ENCODE data around the gene C1QTNF8. TPM values are rescaled to one million over a fixed set of nuclear protein-coding genes. Genes with fewer than 3 reads are reported as not detected.

C1QTNF8 gene
- total RNA-seq, 4 donors from 2014 or later, result not detected

DNA sequence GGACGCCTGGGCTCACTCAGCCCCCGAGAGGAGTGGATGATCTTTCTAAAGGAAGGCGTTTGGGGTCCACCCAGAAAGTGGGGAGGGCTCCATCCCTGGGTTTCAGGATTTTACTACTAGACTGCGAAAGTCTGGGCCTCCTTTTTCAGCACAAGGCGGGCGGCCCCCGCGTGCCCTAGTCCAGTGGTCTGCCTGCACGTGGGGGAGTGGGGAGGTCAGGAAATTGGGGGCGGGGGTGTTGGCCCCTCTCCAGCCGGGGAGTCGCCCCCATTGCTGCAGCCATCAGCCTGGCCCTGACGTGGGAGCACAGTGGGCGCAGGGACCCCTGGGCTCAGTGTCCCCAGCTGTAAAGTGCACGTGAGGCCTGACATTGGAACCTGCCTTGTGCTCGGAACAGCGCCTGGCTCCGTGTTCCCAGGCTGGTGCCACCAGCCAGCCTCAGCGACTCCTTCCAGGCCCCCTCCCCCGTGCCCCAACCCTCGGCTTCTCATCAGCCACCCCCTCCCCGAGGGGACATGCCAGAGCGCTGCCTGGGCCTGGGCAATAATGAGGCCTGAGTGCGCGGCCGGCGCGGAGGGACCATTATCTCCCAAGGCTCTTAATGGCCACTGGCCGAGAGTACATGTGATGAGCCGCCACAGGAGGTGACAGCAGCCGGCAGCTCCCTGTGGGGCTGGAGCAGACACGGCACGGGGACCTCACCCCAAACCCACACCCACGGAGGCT, 2.4 kb upstream of the C1QTNF8 start:
- no peak for DNase-seq (ENCODE audit: extremely low spot score)
- 80% methylated on average over 4 of the region's 34 CpGs for WGBS
- no peak overlapping the region for H3K27ac ChIP-seq (replicated peaks in 1 of 4)
- TF ChIP-seq POLR2AphosphoS5 (IDR thresholded peaks at IDR 0.05) (no peak), EP300 (IDR thresholded peaks at IDR 0.05) (no peak), POLR2A (IDR thresholded peaks at IDR 0.05; ENCODE audit: low read depth) (no peak), CTCF (IDR thresholded peaks at IDR 0.05) (no peak)
- no peaks in the 10 kb centered on the region for H3K9me3 ChIP-seq
- peaks cover 4 to 82% (median 18%) of the 10 kb centered on the region in 4 donors for H3K27me3 ChIP-seq
- H3K36me3 ChIP-seq, result no peaks in the 10 kb centered on the region
- intact Hi-C loops (cut with DNase I), result no loop called here
- H3K4me1 ChIP-seq, result peaks cover 7 to 14% (median 12%) of the 10 kb centered on the region in 4 donors
- no peak overlapping the region for H3K4me3 ChIP-seq

DNA sequence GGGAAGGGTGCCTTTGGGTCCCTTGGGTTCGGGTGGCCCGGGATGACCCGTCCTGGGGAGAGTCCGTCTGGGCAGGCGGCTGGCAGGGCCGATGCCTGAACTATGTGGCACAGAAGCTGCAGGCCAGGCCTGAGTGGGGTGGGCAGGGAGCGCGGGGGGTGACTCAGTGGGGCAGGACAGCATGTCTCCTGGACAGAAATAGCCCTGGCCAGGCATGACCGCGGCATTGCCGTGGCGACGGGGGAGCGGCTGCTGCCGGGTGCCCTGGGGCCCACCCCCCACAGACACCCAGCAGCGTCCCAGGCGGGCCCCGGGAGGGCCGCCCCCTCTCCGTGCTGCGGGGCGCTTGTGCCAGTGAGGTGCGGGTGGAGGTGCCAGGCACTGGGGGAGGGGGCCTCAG, 1.8 kb upstream of the C1QTNF8 start:
- 81% methylated on average over 16 of the region's 23 CpGs for WGBS
- Histone ChIP-seq H3K27ac (replicated peaks in 1 of 4) (no peak overlapping the region), H3K4me1 (peaks cover 1 to 8% (median 7%) of the 10 kb centered on the region in 4 donors), H3K27me3 (peaks cover 4 to 76% (median 18%) of the 10 kb centered on the region in 4 donors), H3K4me3 (no peak overlapping the region), H3K9me3 (no peaks in the 10 kb centered on the region), H3K36me3 (no peaks in the 10 kb centered on the region)
- TF ChIP-seq POLR2AphosphoS5 (IDR thresholded peaks at IDR 0.05) (no peak), EP300 (IDR thresholded peaks at IDR 0.05) (no peak), CTCF (IDR thresholded peaks at IDR 0.05) (no peak), POLR2A (IDR thresholded peaks at IDR 0.05; ENCODE audit: low read depth) (no peak)
- no peak for DNase-seq (ENCODE audit: extremely low spot score)
- intact Hi-C loops (cut with DNase I), result no loop called here

- DNase-seq (ENCODE audit: extremely low spot score), result no peak
- no peak overlapping the region for H3K4me3 ChIP-seq
- TF ChIP-seq CTCF (IDR thresholded peaks at IDR 0.05) (no peak), POLR2AphosphoS5 (IDR thresholded peaks at IDR 0.05) (no peak), POLR2A (IDR thresholded peaks at IDR 0.05; ENCODE audit: low read depth) (no peak), EP300 (IDR thresholded peaks at IDR 0.05) (no peak)
- intact Hi-C loops (cut with DNase I), result no loop called here
- H3K27ac ChIP-seq (replicated peaks in 1 of 4), result no peak overlapping the region
- no peaks in the 10 kb centered on the region for H3K36me3 ChIP-seq
- WGBS, result no CpG with 5 or more reads among the region's 18 CpGs
- H3K9me3 ChIP-seq, result no peaks in the 10 kb centered on the region
- peaks cover 4 to 71% (median 16%) of the 10 kb centered on the region in 4 donors for H3K27me3 ChIP-seq
- H3K4me1 ChIP-seq, result peaks cover 0 to 8% (median 5%) of the 10 kb centered on the region in 4 donors
Observed at GRCh38 chr16:1097156-1097555, 1.1 kb upstream of the C1QTNF8 start.

DNA sequence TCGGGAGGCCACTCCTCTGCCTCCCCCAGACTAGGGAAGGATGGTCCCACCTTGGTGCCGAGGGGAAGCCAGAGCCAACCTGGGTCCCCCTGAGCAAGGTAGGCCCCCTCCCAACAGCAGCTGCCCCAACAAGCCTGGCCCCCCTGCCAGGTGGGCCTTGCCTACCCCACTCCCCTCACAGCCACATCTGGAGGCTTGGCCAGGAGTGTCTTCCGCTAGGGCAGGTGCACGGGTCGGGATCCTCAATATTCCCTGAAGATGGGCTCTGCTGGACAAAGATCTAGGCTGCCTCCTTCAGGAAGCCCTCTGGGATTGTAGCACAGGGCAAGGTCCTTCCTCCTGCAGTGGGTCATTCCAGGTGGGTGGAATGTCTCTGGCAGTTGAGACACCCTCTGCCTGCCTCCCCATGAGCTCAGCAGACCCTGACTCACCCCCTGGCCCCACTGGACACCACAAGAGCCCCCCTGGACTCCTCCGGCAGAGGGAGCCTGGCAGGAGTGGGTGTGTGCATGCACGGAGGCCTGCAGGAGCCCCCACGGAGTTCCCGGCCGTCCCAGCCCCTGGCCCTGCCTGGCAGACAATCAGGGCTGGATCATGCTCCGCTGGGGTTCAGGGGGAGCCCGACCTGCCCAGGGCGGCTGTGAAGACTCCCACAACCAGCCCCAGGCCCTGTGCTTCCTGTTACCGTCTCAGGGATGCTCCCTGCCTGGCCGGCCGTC, 435 bp downstream of the C1QTNF8 start:
- intact Hi-C loops (cut with DNase I), result no loop called here
- DNase-seq (ENCODE audit: extremely low spot score), result no peak
- Histone ChIP-seq H3K27me3 (peaks cover 4 to 71% (median 9%) of the 10 kb centered on the region in 4 donors), H3K27ac (replicated peaks in 1 of 4) (no peak overlapping the region), H3K4me3 (no peak overlapping the region), H3K4me1 (peaks cover 3 to 14% (median 9%) of the 10 kb centered on the region in 4 donors), H3K9me3 (no peaks in the 10 kb centered on the region), H3K36me3 (no peaks in the 10 kb centered on the region)
- TF ChIP-seq EP300 (IDR thresholded peaks at IDR 0.05) (no peak), CTCF (IDR thresholded peaks at IDR 0.05) (no peak), POLR2A (IDR thresholded peaks at IDR 0.05; ENCODE audit: low read depth) (no peak), POLR2AphosphoS5 (IDR thresholded peaks at IDR 0.05) (no peak)
- WGBS, result 74% methylated on average over 5 of the region's 16 CpGs

All from esophagus muscularis mucosa (tissue), 4 donors.